ENCODE results near the gene AVEN. TPM values are rescaled to one million over a fixed set of nuclear protein-coding genes. Genes with fewer than 3 reads are reported as not detected.

Gene AVEN
- total and polyA plus RNA-seq, 2 experiments from 2014 or later: 7.7 to 10.3 TPM

DNA sequence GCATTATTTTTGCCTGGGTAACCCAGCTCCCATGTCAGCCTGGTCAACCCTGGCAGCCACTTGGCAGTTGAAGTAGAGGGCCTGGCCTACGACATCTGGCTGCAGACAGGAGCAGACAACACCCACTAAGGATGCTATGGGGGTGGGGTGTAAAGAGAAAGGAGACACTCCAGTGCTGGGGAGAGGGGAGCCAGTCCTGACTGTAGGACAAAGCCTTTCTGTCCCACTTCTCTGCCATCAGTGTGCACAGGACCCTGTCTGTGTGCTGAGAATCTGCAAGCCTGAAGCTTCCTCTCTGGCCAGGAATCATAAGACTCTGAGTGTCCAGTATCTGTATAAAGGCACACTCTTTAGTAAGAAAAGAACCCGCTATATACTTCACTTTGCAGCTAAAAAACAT, 167.0 kb downstream of the AVEN start:
- Histone ChIP-seq H3K9me2 (ENCODE audit: insufficient read depth) (no peaks in the 10 kb centered on the region; the same call in 1 of the 2 replicates), H3K4me1 (ENCODE audit: insufficient read depth) (peaks cover 8% of the 10 kb centered on the region; the same call in 1 of the 2 replicates), H3K4me3 (no peak overlapping the region), H3K27me3 (ENCODE audit: insufficient read depth) (no peaks in the 10 kb centered on the region), H3K4me2 (no peak overlapping the region), H2AFZ (peak overlapping the region; percentile 6; the same call in 1 of the 2 replicates), H4K20me1 (replicated peaks; ENCODE audit: insufficient read depth) (no peaks in the 10 kb centered on the region), H3K27ac (ENCODE audit: low read depth) (no peak overlapping the region), H3K36me3 (ENCODE audit: insufficient read depth) (no peaks in the 10 kb centered on the region), H3K79me2 (replicated peaks; ENCODE audit: insufficient read depth) (no peaks in the 10 kb centered on the region), H3F3A (replicated peaks; ENCODE audit: low read depth) (no peaks in the 10 kb centered on the region)
- ATAC-seq (peak; percentile 79), DNase-seq (ENCODE audit: low spot score) (no peak)
- Mint-ChIP-seq H3K4me1 (peaks cover 15% of the 10 kb centered on the region; the same call in 2 of the 3 replicates), H3K4me3 (no peak overlapping the region), H3K27me3 (ENCODE audit: insufficient read depth, low read depth, poor library complexity) (peaks cover 1% of the 10 kb centered on the region), H3K36me3 (ENCODE audit: low read depth) (no peaks in the 10 kb centered on the region), H3K9me3 (no peaks in the 10 kb centered on the region), H3K27ac (no peak overlapping the region)
- TF ChIP-seq, protein P1, sequence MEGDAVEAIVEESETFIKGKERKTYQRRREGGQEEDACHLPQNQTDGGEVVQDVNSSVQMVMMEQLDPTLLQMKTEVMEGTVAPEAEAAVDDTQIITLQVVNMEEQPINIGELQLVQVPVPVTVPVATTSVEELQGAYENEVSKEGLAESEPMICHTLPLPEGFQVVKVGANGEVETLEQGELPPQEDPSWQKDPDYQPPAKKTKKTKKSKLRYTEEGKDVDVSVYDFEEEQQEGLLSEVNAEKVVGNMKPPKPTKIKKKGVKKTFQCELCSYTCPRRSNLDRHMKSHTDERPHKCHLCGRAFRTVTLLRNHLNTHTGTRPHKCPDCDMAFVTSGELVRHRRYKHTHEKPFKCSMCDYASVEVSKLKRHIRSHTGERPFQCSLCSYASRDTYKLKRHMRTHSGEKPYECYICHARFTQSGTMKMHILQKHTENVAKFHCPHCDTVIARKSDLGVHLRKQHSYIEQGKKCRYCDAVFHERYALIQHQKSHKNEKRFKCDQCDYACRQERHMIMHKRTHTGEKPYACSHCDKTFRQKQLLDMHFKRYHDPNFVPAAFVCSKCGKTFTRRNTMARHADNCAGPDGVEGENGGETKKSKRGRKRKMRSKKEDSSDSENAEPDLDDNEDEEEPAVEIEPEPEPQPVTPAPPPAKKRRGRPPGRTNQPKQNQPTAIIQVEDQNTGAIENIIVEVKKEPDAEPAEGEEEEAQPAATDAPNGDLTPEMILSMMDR (conservative IDR thresholded peaks at IDR 0.05; ENCODE audit: low read depth in 2 of 2): no peak
- TF ChIP-seq NANOG (IDR thresholded peaks at IDR 0.05; ENCODE audit: borderline replicate concordance) (no peak), CREB1 (CRISPR knock-in tag; IDR thresholded peaks at IDR 0.05; ENCODE audit: low read depth) (no peak), POLR2AphosphoS5 (IDR thresholded peaks at IDR 0.05; ENCODE audit: low read depth) (no peak), JUNB (IDR thresholded peaks at IDR 0.05; ENCODE audit: unreplicated experiment) (no peak), ZNF114 (CRISPR knock-in tag; IDR thresholded peaks at IDR 0.05) (no peak), ZNF331 (CRISPR knock-in tag; IDR thresholded peaks at IDR 0.05; ENCODE audit: low read depth) (no peak), STAT1 (IDR thresholded peaks at IDR 0.05; ENCODE audit: unreplicated experiment) (no peak), EZH2 (IDR thresholded peaks at IDR 0.05; ENCODE audit: low read depth, unreplicated experiment) (no peak), EZH2phosphoT487 (IDR thresholded peaks at IDR 0.05; ENCODE audit: unreplicated experiment) (no peak)
- TF ChIP-seq, protein P2, sequence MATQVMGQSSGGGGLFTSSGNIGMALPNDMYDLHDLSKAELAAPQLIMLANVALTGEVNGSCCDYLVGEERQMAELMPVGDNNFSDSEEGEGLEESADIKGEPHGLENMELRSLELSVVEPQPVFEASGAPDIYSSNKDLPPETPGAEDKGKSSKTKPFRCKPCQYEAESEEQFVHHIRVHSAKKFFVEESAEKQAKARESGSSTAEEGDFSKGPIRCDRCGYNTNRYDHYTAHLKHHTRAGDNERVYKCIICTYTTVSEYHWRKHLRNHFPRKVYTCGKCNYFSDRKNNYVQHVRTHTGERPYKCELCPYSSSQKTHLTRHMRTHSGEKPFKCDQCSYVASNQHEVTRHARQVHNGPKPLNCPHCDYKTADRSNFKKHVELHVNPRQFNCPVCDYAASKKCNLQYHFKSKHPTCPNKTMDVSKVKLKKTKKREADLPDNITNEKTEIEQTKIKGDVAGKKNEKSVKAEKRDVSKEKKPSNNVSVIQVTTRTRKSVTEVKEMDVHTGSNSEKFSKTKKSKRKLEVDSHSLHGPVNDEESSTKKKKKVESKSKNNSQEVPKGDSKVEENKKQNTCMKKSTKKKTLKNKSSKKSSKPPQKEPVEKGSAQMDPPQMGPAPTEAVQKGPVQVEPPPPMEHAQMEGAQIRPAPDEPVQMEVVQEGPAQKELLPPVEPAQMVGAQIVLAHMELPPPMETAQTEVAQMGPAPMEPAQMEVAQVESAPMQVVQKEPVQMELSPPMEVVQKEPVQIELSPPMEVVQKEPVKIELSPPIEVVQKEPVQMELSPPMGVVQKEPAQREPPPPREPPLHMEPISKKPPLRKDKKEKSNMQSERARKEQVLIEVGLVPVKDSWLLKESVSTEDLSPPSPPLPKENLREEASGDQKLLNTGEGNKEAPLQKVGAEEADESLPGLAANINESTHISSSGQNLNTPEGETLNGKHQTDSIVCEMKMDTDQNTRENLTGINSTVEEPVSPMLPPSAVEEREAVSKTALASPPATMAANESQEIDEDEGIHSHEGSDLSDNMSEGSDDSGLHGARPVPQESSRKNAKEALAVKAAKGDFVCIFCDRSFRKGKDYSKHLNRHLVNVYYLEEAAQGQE (IDR thresholded peaks at IDR 0.05; ENCODE audit: unreplicated experiment): no peak
- TF ChIP-seq, protein P3, sequence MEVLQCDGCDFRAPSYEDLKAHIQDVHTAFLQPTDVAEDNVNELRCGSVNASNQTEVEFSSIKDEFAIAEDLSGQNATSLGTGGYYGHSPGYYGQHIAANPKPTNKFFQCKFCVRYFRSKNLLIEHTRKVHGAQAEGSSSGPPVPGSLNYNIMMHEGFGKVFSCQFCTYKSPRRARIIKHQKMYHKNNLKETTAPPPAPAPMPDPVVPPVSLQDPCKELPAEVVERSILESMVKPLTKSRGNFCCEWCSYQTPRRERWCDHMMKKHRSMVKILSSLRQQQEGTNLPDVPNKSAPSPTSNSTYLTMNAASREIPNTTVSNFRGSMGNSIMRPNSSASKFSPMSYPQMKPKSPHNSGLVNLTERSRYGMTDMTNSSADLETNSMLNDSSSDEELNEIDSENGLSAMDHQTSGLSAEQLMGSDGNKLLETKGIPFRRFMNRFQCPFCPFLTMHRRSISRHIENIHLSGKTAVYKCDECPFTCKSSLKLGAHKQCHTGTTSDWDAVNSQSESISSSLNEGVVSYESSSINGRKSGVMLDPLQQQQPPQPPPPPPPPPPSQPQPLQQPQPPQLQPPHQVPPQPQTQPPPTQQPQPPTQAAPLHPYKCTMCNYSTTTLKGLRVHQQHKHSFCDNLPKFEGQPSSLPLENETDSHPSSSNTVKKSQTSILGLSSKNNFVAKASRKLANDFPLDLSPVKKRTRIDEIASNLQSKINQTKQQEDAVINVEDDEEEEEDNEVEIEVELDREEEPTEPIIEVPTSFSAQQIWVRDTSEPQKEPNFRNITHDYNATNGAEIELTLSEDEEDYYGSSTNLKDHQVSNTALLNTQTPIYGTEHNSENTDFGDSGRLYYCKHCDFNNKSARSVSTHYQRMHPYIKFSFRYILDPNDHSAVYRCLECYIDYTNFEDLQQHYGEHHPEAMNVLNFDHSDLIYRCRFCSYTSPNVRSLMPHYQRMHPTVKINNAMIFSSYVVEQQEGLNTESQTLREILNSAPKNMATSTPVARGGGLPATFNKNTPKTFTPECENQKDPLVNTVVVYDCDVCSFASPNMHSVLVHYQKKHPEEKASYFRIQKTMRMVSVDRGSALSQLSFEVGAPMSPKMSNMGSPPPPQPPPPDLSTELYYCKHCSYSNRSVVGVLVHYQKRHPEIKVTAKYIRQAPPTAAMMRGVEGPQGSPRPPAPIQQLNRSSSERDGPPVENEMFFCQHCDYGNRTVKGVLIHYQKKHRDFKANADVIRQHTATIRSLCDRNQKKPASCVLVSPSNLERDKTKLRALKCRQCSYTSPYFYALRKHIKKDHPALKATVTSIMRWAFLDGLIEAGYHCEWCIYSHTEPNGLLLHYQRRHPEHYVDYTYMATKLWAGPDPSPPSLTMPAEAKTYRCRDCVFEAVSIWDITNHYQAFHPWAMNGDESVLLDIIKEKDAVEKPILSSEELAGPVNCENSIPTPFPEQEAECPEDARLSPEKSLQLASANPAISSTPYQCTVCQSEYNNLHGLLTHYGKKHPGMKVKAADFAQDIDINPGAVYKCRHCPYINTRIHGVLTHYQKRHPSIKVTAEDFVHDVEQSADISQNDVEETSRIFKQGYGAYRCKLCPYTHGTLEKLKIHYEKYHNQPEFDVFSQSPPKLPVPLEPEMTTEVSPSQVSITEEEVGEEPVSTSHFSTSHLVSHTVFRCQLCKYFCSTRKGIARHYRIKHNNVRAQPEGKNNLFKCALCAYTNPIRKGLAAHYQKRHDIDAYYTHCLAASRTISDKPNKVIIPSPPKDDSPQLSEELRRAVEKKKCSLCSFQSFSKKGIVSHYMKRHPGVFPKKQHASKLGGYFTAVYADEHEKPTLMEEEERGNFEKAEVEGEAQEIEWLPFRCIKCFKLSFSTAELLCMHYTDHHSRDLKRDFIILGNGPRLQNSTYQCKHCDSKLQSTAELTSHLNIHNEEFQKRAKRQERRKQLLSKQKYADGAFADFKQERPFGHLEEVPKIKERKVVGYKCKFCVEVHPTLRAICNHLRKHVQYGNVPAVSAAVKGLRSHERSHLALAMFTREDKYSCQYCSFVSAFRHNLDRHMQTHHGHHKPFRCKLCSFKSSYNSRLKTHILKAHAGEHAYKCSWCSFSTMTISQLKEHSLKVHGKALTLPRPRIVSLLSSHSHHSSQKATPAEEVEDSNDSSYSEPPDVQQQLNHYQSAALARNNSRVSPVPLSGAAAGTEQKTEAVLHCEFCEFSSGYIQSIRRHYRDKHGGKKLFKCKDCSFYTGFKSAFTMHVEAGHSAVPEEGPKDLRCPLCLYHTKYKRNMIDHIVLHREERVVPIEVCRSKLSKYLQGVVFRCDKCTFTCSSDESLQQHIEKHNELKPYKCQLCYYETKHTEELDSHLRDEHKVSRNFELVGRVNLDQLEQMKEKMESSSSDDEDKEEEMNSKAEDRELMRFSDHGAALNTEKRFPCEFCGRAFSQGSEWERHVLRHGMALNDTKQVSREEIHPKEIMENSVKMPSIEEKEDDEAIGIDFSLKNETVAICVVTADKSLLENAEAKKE (CRISPR knock-in tag; IDR thresholded peaks at IDR 0.05): no peak
- TF ChIP-seq, protein P4, sequence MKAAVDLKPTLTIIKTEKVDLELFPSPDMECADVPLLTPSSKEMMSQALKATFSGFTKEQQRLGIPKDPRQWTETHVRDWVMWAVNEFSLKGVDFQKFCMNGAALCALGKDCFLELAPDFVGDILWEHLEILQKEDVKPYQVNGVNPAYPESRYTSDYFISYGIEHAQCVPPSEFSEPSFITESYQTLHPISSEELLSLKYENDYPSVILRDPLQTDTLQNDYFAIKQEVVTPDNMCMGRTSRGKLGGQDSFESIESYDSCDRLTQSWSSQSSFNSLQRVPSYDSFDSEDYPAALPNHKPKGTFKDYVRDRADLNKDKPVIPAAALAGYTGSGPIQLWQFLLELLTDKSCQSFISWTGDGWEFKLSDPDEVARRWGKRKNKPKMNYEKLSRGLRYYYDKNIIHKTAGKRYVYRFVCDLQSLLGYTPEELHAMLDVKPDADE (IDR thresholded peaks at IDR 0.05): no peak

Data from GM23338 (cell line).